ENCODE measurements around the gene CHID1.

The CHID1 gene

GRCh38 chr11:839280-839623 lies 71.4 kb downstream of the CHID1 start:
- in situ Hi-C loops (cut with HindIII; ENCODE audit: low sequenced_read_pairs) = no loop called here

GRCh38 chr11:838441-839279 lies 72.0 kb downstream of the CHID1 start:
- in situ Hi-C loops (cut with HindIII; ENCODE audit: low sequenced_read_pairs) = no loop called here

GRCh38 chr11:837990-838307 lies 72.7 kb downstream of the CHID1 start:
- in situ Hi-C loops (cut with HindIII; ENCODE audit: low sequenced_read_pairs) = no loop called here

- in situ Hi-C loops (cut with HindIII; ENCODE audit: low sequenced_read_pairs) = no loop called here
Observed at GRCh38 chr11:837189-837989, 73.2 kb downstream of the CHID1 start.

- in situ Hi-C loops (cut with HindIII; ENCODE audit: low sequenced_read_pairs) = no loop called here
Observed at GRCh38 chr11:836700-837099, 73.9 kb downstream of the CHID1 start.

GRCh38 chr11:836274-836673 lies 74.3 kb downstream of the CHID1 start:
- in situ Hi-C loops (cut with HindIII; ENCODE audit: low sequenced_read_pairs) = no loop called here

- in situ Hi-C loops (cut with HindIII; ENCODE audit: low sequenced_read_pairs) = no loop called here
Observed at GRCh38 chr11:834371-835316, 76.0 kb downstream of the CHID1 start.

- in situ Hi-C loops (cut with HindIII; ENCODE audit: low sequenced_read_pairs) = no loop called here
Observed at GRCh38 chr11:833849-834311, 76.7 kb downstream of the CHID1 start.

GRCh38 chr11:833114-833791 lies 77.4 kb downstream of the CHID1 start:
- in situ Hi-C loops (cut with HindIII; ENCODE audit: low sequenced_read_pairs) = no loop called here

GRCh38 chr11:832529-833113 lies 78.0 kb downstream of the CHID1 start, which contains the start of gene CD151:
CD151 (plus strand) TSS chr11:832952; CDS start chr11:836070, 3,118 bp downstream.
- in situ Hi-C loops (cut with HindIII; ENCODE audit: low sequenced_read_pairs) = no loop called here

- in situ Hi-C loops (cut with HindIII; ENCODE audit: low sequenced_read_pairs) = no loop called here
Observed at GRCh38 chr11:831961-832528, 78.6 kb downstream of the CHID1 start.

GRCh38 chr11:831118-831864 lies 79.3 kb downstream of the CHID1 start:
- in situ Hi-C loops (cut with HindIII; ENCODE audit: low sequenced_read_pairs) = no loop called here

GRCh38 chr11:830295-831117 lies 80.1 kb downstream of the CHID1 start:
- in situ Hi-C loops (cut with HindIII; ENCODE audit: low sequenced_read_pairs) = no loop called here

- in situ Hi-C loops (cut with HindIII; ENCODE audit: low sequenced_read_pairs) = no loop called here
Observed at GRCh38 chr11:829847-830294, 80.7 kb downstream of the CHID1 start.

GRCh38 chr11:829176-829846 lies 81.3 kb downstream of the CHID1 start:
- in situ Hi-C loops (cut with HindIII; ENCODE audit: low sequenced_read_pairs) = no loop called here

- in situ Hi-C loops (cut with HindIII; ENCODE audit: low sequenced_read_pairs) = no loop called here
Observed at GRCh38 chr11:828506-829175, 82.0 kb downstream of the CHID1 start.

- in situ Hi-C loops (cut with HindIII; ENCODE audit: low sequenced_read_pairs) = no loop called here
Observed at GRCh38 chr11:827897-828192, 82.8 kb downstream of the CHID1 start, which contains the start of gene CRACR2B. CRACR2B (plus strand) TSS chr11:827919; CDS start chr11:828608, 689 bp downstream.

Data from endothelial cell of hepatic sinusoid (primary cell).